Esophagus muscularis mucosa (tissue), 4 donors: ENCODE results near the gene NRXN3.

Source experiments
- CTCF ChIP-seq, 3 experiments: fragments of 200-600 bp in 2 of 3; fragments of 450-650 bp in 1 of 3; sonication (generic) in 2 of 3; IDR thresholded peaks; one replicate each; pipeline ENCODE4 v1.5.1; 2017 to 2019; ENCODE audit warnings: antibody characterized with exemption in 3 of 3, mild to moderate bottlenecking in 2 of 3, moderate library complexity in 1 of 3
- EP300 ChIP-seq: sonication (generic); formaldehyde crosslinking; IDR thresholded peaks from one replicate; pipeline ENCODE4 v1.6.1; 2017; ENCODE audit warnings: antibody characterized with exemption
- POLR2A ChIP-seq: fragments of 450-650 bp; IDR thresholded peaks from one replicate; pipeline ENCODE4 v1.6.1; 2017; ENCODE audit warnings: antibody characterized with exemption, moderate library complexity, mild to moderate bottlenecking, low read depth
- POLR2AphosphoS5 ChIP-seq, 2 donors: sonication (generic); formaldehyde crosslinking; IDR thresholded peaks; one replicate each; pipeline ENCODE4 v1.6.1; 2017; ENCODE audit warnings: antibody characterized with exemption in 2 of 2

- TF ChIP-seq CTCF (IDR thresholded peaks at IDR 0.05) (no peak), POLR2A (no peak), POLR2AphosphoS5 (IDR thresholded peaks at IDR 0.05) (no peak), EP300 (no peak)
Measured at GRCh38 chr14:79325071-79325470, 1154.9 kb downstream of the NRXN3 start.
